T-cell (primary cell): ENCODE measurements around the gene TES. TPM values are rescaled to one million over a fixed set of nuclear protein-coding genes. Genes with fewer than 3 reads are reported as not detected.

ENCODE experiments used
- ATAC-seq, 4 experiments: fragments of 200-7000 bp in 3 of 4; fragments of 150-1000 bp in 1 of 4; cut with Tn5 transposase; replicated peaks in 1 of 4; 1 replicate in 3 of 4; 2 replicates in 1 of 4; pipeline ENCODE4 v1.10.0; 2021; ENCODE audit warnings: moderate library complexity in 3 of 4, mild to moderate bottlenecking in 2 of 4, moderate number of reproducible peaks in 1 of 4
- CTCF ChIA-PET, 2 donors: fragments of 300-600 bp; sonication (Branson Sonifier 250); formaldehyde crosslinking; loops; one replicate each; lab custom pipeline; 2022; ENCODE audit warnings: antibody characterized with exemption in 2 of 2; lab: Charles Lee
- POLR2A ChIA-PET, 2 donors: fragments of 300-600 bp; sonication (Branson Sonifier 250); formaldehyde crosslinking; loops; one replicate each; lab custom pipeline; 2022; ENCODE audit warnings: antibody characterized with exemption in 2 of 2; lab: Charles Lee
- DNase-seq, 35 experiments: peaks; one replicate each; pipeline versions ENCODE4 v3.0.0 to v3.0.0-alpha.2; 2013 to 2023
- H3K27ac ChIP-seq: one replicate; pipeline ENCODE4 v1.5.1; 2013; ENCODE audit warnings: low read length
- H3K27me3 ChIP-seq, 2 experiments: replicated peaks in 1 of 2; 1 replicate in 1 of 2; 2 replicates in 1 of 2; pipeline versions ENCODE4 v1.6.1 to v1.7.0; 2013; ENCODE audit warnings: low read length in 1 of 2, mixed read lengths in 1 of 2; ENCODE audit not compliant: control insufficient read depth in 2 of 2, insufficient read depth in 2 of 2; ENCODE audit errors: extremely low read depth in 1 of 2
- H3K36me3 ChIP-seq, 2 donors: 1 replicate in 1 of 2; 2 replicates in 1 of 2; pipeline versions ENCODE4 v1.6.1 to v1.7.0; 2013; ENCODE audit warnings: low read length in 1 of 2; ENCODE audit not compliant: control insufficient read depth in 2 of 2, insufficient read depth in 1 of 2; ENCODE audit errors: extremely low read depth in 1 of 2
- H3K4me1 ChIP-seq, 2 experiments: 1 replicate in 1 of 2; 2 replicates in 1 of 2; pipeline versions ENCODE4 v1.6.1 to v1.7.0; 2013; ENCODE audit warnings: low read length in 2 of 2, mixed read lengths in 1 of 2; ENCODE audit not compliant: insufficient read depth in 2 of 2, control insufficient read depth in 1 of 2; ENCODE audit errors: extremely low read depth in 1 of 2
- H3K4me3 ChIP-seq, 2 donors: 1 replicate in 1 of 2; 2 replicates in 1 of 2; pipeline versions ENCODE4 v1.5.1 to v1.7.0; 2013; ENCODE audit warnings: mild to moderate bottlenecking in 2 of 2, low read length in 1 of 2, moderate library complexity in 1 of 2; ENCODE audit not compliant: control insufficient read depth in 1 of 2; ENCODE audit errors: extremely low read depth in 1 of 2
- H3K9me3 ChIP-seq: 2 replicates; pipeline ENCODE4 v1.7.0; 2013
- H3K27ac Mint-ChIP-seq, 2 donors: one replicate each; pipeline ENCODE4 v1.8.0; 2020 to 2021; ENCODE audit warnings: mild to moderate bottlenecking in 2 of 2, mixed read lengths in 2 of 2
- H3K27me3 Mint-ChIP-seq, 2 donors: one replicate each; pipeline ENCODE4 v1.8.0; 2021 to 2022; ENCODE audit warnings: mixed read lengths in 2 of 2
- H3K36me3 Mint-ChIP-seq: one replicate; pipeline ENCODE4 v1.8.0; 2021; ENCODE audit warnings: mixed read lengths
- H3K4me1 Mint-ChIP-seq, 3 donors: one replicate each; pipeline ENCODE4 v1.8.0; 2020 to 2022; ENCODE audit warnings: mixed read lengths in 3 of 3, mild to moderate bottlenecking in 1 of 3
- H3K4me3 Mint-ChIP-seq, 3 donors: one replicate each; pipeline ENCODE4 v1.8.0; 2020 to 2022; ENCODE audit warnings: mild to moderate bottlenecking in 3 of 3, mixed read lengths in 3 of 3, moderate library complexity in 3 of 3
- H3K9me3 Mint-ChIP-seq, 3 donors: one replicate each; pipeline ENCODE4 v1.8.0; 2020 to 2022; ENCODE audit warnings: mixed read lengths in 3 of 3
- WGBS: methylation state at CpG from one replicate; pipeline ENCODE4 v1.1.5; 2013; ENCODE audit warnings: missing lambda C conversion rate; ENCODE audit not compliant: insufficient coverage; 5-methylcytosine and 5-hydroxymethylcytosine counted together
- total RNA-seq, 35 experiments: library from RNA in 6 of 35; stranded (reverse) in 6 of 35; fragments of 120-200 nt in 1 of 35; gene quantifications; one replicate each; pipeline versions ENCODE4 v1.2.1 to v1.2.4 and lab custom pipeline; 2013 to 2026

Gene TES
- total RNA-seq, 5 donors from 2014 or later (not counting 1 experiment from before 2014, with no cell fraction given): 101 to 132 (median 117) TPM

- Histone ChIP-seq H3K4me1 (no peaks in the 10 kb centered on the region), H3K27ac (no peak overlapping the region), H3K36me3 (no peaks in the 10 kb centered on the region), H3K27me3 (no peaks in the 10 kb centered on the region), H3K4me3 (no peak overlapping the region), H3K9me3 (no peaks in the 10 kb centered on the region)
- WGBS: no CpG with 5 or more reads among the region's 1 CpG
- Mint-ChIP-seq H3K9me3 (no peaks in the 10 kb centered on the region), H3K27ac (no peak overlapping the region), H3K4me1 (no peaks in the 10 kb centered on the region), H3K27me3 (peaks cover 3% of the 10 kb centered on the region in 2 donors), H3K36me3 (no peaks in the 10 kb centered on the region), H3K4me3 (no peak overlapping the region)
- POLR2A ChIA-PET: no interaction called here
- DNase-seq (no peak), ATAC-seq (no peak)
- CTCF ChIA-PET: interaction anchor here (1.5 to 1.6 kb wide), 2 partner anchors 15 to 42 kb away, joined by 5 to 8 read pairs; no protein-coding TSS in a partner anchor
Measured at GRCh38 chr7:116195451-116195850, 14.9 kb upstream of the TES start.

- Mint-ChIP-seq H3K36me3 (no peaks in the 10 kb centered on the region), H3K9me3 (no peaks in the 10 kb centered on the region), H3K4me3 (no peak overlapping the region), H3K27me3 (peaks cover 0 to 3% of the 10 kb centered on the region in 2 donors), H3K4me1 (no peaks in the 10 kb centered on the region), H3K27ac (no peak overlapping the region)
- POLR2A ChIA-PET: interaction anchor here in 1 of 2 donors (0.6 kb wide), 1 partner anchor 1086 kb away, joined by 5 read pairs; no protein-coding TSS in a partner anchor
- H3K36me3 ChIP-seq: no peaks in the 10 kb centered on the region
- WGBS: no CpG with 5 or more reads among the region's 3 CpGs
- no peaks in the 10 kb centered on the region for H3K9me3 ChIP-seq
- DNase-seq (no peak), ATAC-seq (no peak)
- CTCF ChIA-PET: interaction anchor here (0.5 to 1.0 kb wide), 2 partner anchors 20 to 53 kb away, joined by 3 to 4 read pairs; no protein-coding TSS in a partner anchor
- no peak overlapping the region for H3K27ac ChIP-seq
- no peak overlapping the region for H3K4me3 ChIP-seq
- no peaks in the 10 kb centered on the region for H3K27me3 ChIP-seq
- no peaks in the 10 kb centered on the region for H3K4me1 ChIP-seq
Measured at GRCh38 chr7:116196947-116197346, 13.4 kb upstream of the TES start.

GRCh38 chr7:116197360-116197759, 13.0 kb upstream of the TES start:
- no peak overlapping the region for H3K27ac ChIP-seq
- POLR2A ChIA-PET: interaction anchor here in 1 of 2 donors (0.6 to 1.0 kb wide), 2 partner anchors 14 to 1086 kb away, joined by 3 to 5 read pairs; no protein-coding TSS in a partner anchor
- DNase-seq: no peak
- CTCF ChIA-PET: interaction anchor here (0.5 to 1.0 kb wide), 2 partner anchors 20 to 54 kb away, joined by 3 to 4 read pairs; no protein-coding TSS in a partner anchor
- H3K9me3 ChIP-seq: no peaks in the 10 kb centered on the region
- H3K4me3 Mint-ChIP-seq: no peak overlapping the region
- no peaks in the 10 kb centered on the region for H3K4me1 Mint-ChIP-seq
- no peaks in the 10 kb centered on the region for H3K36me3 Mint-ChIP-seq
- no peaks in the 10 kb centered on the region for H3K27me3 ChIP-seq
- no peaks in the 10 kb centered on the region for H3K36me3 ChIP-seq
- WGBS: 100% methylated on average over 1 of the region's 3 CpGs
- no peaks in the 10 kb centered on the region for H3K4me1 ChIP-seq
- no peak for ATAC-seq
- H3K4me3 ChIP-seq: no peak overlapping the region
- H3K9me3 Mint-ChIP-seq: no peaks in the 10 kb centered on the region
- no peak overlapping the region for H3K27ac Mint-ChIP-seq
- H3K27me3 Mint-ChIP-seq: peaks cover 0 to 3% of the 10 kb centered on the region in 2 donors

- Histone ChIP-seq H3K9me3 (no peaks in the 10 kb centered on the region), H3K36me3 (no peaks in the 10 kb centered on the region), H3K4me1 (no peaks in the 10 kb centered on the region), H3K27ac (no peak overlapping the region), H3K4me3 (no peak overlapping the region), H3K27me3 (no peaks in the 10 kb centered on the region)
- H3K27me3 Mint-ChIP-seq: no peaks in the 10 kb centered on the region
- H3K4me3 Mint-ChIP-seq: no peak overlapping the region
- H3K9me3 Mint-ChIP-seq: no peaks in the 10 kb centered on the region
- ChIA-PET CTCF (interaction anchor here (0.8 to 2.3 kb wide), 6 partner anchors 10 to 33 kb away, joined by 3 to 10 read pairs (median 4); no protein-coding TSS in a partner anchor), POLR2A (no interaction called here)
- H3K36me3 Mint-ChIP-seq: no peaks in the 10 kb centered on the region
- no peak overlapping the region for H3K27ac Mint-ChIP-seq
- WGBS: 90% methylated on average over 1 of the region's 5 CpGs
- H3K4me1 Mint-ChIP-seq: no peaks in the 10 kb centered on the region
- no peak for ATAC-seq
- DNase-seq: no peak
Measured at GRCh38 chr7:116198748-116199410, 11.5 kb upstream of the TES start.

GRCh38 chr7:116200963-116201362, 9.4 kb upstream of the TES start:
- ATAC-seq: no peak
- no peaks in the 10 kb centered on the region for H3K9me3 ChIP-seq
- no peaks in the 10 kb centered on the region for H3K9me3 Mint-ChIP-seq
- no peaks in the 10 kb centered on the region for H3K27me3 ChIP-seq
- H3K4me3 ChIP-seq: no peak overlapping the region
- no CpG with 5 or more reads among the region's 1 CpG for WGBS
- no peak overlapping the region for H3K27ac Mint-ChIP-seq
- no peak overlapping the region for H3K27ac ChIP-seq
- H3K4me1 Mint-ChIP-seq: no peaks in the 10 kb centered on the region
- no peaks in the 10 kb centered on the region for H3K36me3 Mint-ChIP-seq
- no peaks in the 10 kb centered on the region for H3K27me3 Mint-ChIP-seq
- ChIA-PET POLR2A (no interaction called here), CTCF (interaction anchor here (0.7 to 3.2 kb wide), 7 partner anchors 19 to 35 kb away, joined by 3 to 16 read pairs (median 3); no protein-coding TSS in a partner anchor)
- H3K4me3 Mint-ChIP-seq: no peak overlapping the region
- no peaks in the 10 kb centered on the region for H3K4me1 ChIP-seq
- no peak for DNase-seq
- H3K36me3 ChIP-seq: no peaks in the 10 kb centered on the region

- no peak overlapping the region for H3K4me3 Mint-ChIP-seq
- H3K36me3 Mint-ChIP-seq: peaks cover 6% of the 10 kb centered on the region
- Histone ChIP-seq H3K27me3 (no peaks in the 10 kb centered on the region), H3K9me3 (no peaks in the 10 kb centered on the region), H3K4me3 (no peak overlapping the region), H3K27ac (no peak overlapping the region), H3K4me1 (peaks cover 8 to 9% of the 10 kb centered on the region in 2 experiments), H3K36me3 (no peaks in the 10 kb centered on the region)
- WGBS: no CpG with 5 or more reads among the region's 1 CpG
- DNase-seq (no peak), ATAC-seq (no peak)
- H3K27me3 Mint-ChIP-seq: no peaks in the 10 kb centered on the region
- ChIA-PET CTCF (interaction anchor here in 1 of 2 donors (0.8 to 1.5 kb wide), 2 partner anchors 30 to 655 kb away, joined by 3 to 4 read pairs; no protein-coding TSS in a partner anchor), POLR2A (no interaction called here)
- H3K4me1 Mint-ChIP-seq: peaks cover 8 to 16% (median 8%) of the 10 kb centered on the region in 3 donors
- no peak overlapping the region for H3K27ac Mint-ChIP-seq
- H3K9me3 Mint-ChIP-seq: peaks cover 0 to 8% (median 0%) of the 10 kb centered on the region in 3 donors
Measured at GRCh38 chr7:116206141-116206540, 4.2 kb upstream of the TES start.
